HL-60 (cell line): ENCODE measurements around the gene POU2F1.

Experiments
- DNase-seq, 2 experiments: peaks; one replicate each; pipeline ENCODE4 v3.0.0-alpha.2; 2010 to 2020; ENCODE audit warnings: low read depth in 1 of 2, low spot score in 1 of 2
- H3K27ac ChIP-seq: fragments of 250-450 bp; sonication (Bioruptor Pico); replicated peaks from 2 replicates; pipeline ENCODE4 v1.5.1; 2020; ENCODE audit warnings: mild to moderate bottlenecking, moderate library complexity
- H3K27me3 ChIP-seq: fragments of 250-450 bp; sonication (Bioruptor Pico); 2 replicates; pipeline ENCODE4 v1.5.1; 2021; ENCODE audit warnings: mild to moderate bottlenecking, moderate library complexity; ENCODE audit not compliant: insufficient read depth, poor library complexity, severe bottlenecking
- H3K4me3 ChIP-seq: replicated peaks from 2 replicates; pipeline ENCODE4 v1.5.1; 2011; ENCODE audit warnings: mild to moderate bottlenecking, control low read depth, low read length; ENCODE audit not compliant: insufficient read depth
- CTCF ChIP-seq: IDR thresholded peaks from one replicate; pipeline ENCODE4 v1.5.1; 2011; ENCODE audit warnings: low read length, control low read depth, inconsistent platforms; ENCODE audit not compliant: insufficient read depth
- GABPA ChIP-seq: IDR thresholded peaks from 2 replicates; pipeline ENCODE4 v1.6.1; 2012; ENCODE audit warnings: low read depth
- POLR2AphosphoS5 ChIP-seq: IDR thresholded peaks from 2 replicates; pipeline ENCODE4 v1.6.1; 2012; ENCODE audit warnings: low read depth
- REST ChIP-seq: IDR thresholded peaks from 2 replicates; pipeline ENCODE4 v1.6.1; 2012; ENCODE audit warnings: low read depth; ENCODE audit not compliant: insufficient replicate concordance
- SPI1 ChIP-seq: IDR thresholded peaks from 2 replicates; pipeline ENCODE4 v1.6.1; 2012; ENCODE audit warnings: low read depth, mild to moderate bottlenecking, borderline replicate concordance

Gene POU2F1

GRCh38 chr1:167345386-167345733 lies 124.7 kb downstream of the POU2F1 start:
- no peak for TF ChIP-seq POLR2AphosphoS5
- TF ChIP-seq GABPA = no peak
- no peak for TF ChIP-seq CTCF
- TF ChIP-seq SPI1 = no peak
- TF ChIP-seq REST = no peak

GRCh38 chr1:167357305-167357704 lies 136.6 kb downstream of the POU2F1 start:
- DNase-seq = no peak
- TF ChIP-seq POLR2AphosphoS5 (no peak), REST (no peak)
- no peak overlapping the region for H3K4me3 ChIP-seq
- no peak overlapping the region for H3K27ac ChIP-seq
- no peaks in the 10 kb centered on the region for H3K27me3 ChIP-seq

More at GRCh38 chr1:167345386-167345733, 124.7 kb downstream of the POU2F1 start:
- H3K27ac ChIP-seq = no peak overlapping the region
- DNase-seq = no peak
- no peak overlapping the region for H3K4me3 ChIP-seq
- H3K27me3 ChIP-seq = no peaks in the 10 kb centered on the region

- TF ChIP-seq SPI1 (no peak), POLR2AphosphoS5 (no peak), REST (no peak), GABPA (no peak), CTCF (no peak)
- no peak overlapping the region for H3K4me3 ChIP-seq
- no peak overlapping the region for H3K27ac ChIP-seq
- DNase-seq = no peak
- no peaks in the 10 kb centered on the region for H3K27me3 ChIP-seq
These were observed 138.6 kb downstream of the POU2F1 start for GRCh38 chr1:167359295-167359694.

GRCh38 chr1:167360120-167360519 lies 139.4 kb downstream of the POU2F1 start:
- no peak for DNase-seq
- H3K4me3 ChIP-seq = no peak overlapping the region
- H3K27me3 ChIP-seq = no peaks in the 10 kb centered on the region
- TF ChIP-seq REST (no peak), POLR2AphosphoS5 (no peak), CTCF (no peak), SPI1 (no peak), GABPA (no peak)
- no peak overlapping the region for H3K27ac ChIP-seq
